Muscle layer of colon (tissue), 2 donors: Measurements from ENCODE around the gene CLPSL1.

Source experiments
- H3K27ac ChIP-seq: one replicate; pipeline ENCODE4 v1.7.0; 2013; ENCODE audit warnings: low read depth, mild to moderate bottlenecking, low read length, moderate library complexity
- H3K27me3 ChIP-seq, 2 donors: one replicate each; pipeline ENCODE4 v1.7.0; 2013; ENCODE audit warnings: low read length in 2 of 2, mild to moderate bottlenecking in 2 of 2; ENCODE audit not compliant: insufficient read depth in 2 of 2, control insufficient read depth in 1 of 2
- H3K36me3 ChIP-seq: one replicate; pipeline ENCODE4 v1.7.0; 2013; ENCODE audit warnings: mild to moderate bottlenecking, low read length; ENCODE audit not compliant: insufficient read depth
- H3K4me1 ChIP-seq: one replicate; pipeline ENCODE4 v1.7.0; 2013; ENCODE audit warnings: mild to moderate bottlenecking, low read length; ENCODE audit not compliant: insufficient read depth
- H3K4me3 ChIP-seq, 2 donors: one replicate each; pipeline ENCODE4 v1.7.0; 2013; ENCODE audit warnings: low read length in 2 of 2, low read depth in 1 of 2, mild to moderate bottlenecking in 1 of 2, moderate library complexity in 1 of 2
- H3K9ac ChIP-seq: one replicate; pipeline ENCODE4 v1.7.0; 2013; ENCODE audit warnings: low read length
- H3K9me3 ChIP-seq: one replicate; pipeline ENCODE4 v1.7.0; 2013; ENCODE audit warnings: mild to moderate bottlenecking, low read length
- donor health status: abdominal sarcoma.
- donor health status: Adenocarcinoma of cecum.

The CLPSL1 gene

GRCh38 chr6:35765739-35766138 lies 15.1 kb upstream of the CLPSL1 start:
- Histone ChIP-seq H3K27me3 (peaks cover 14 to 16% of the 10 kb centered on the region in 2 donors), H3K27ac (no peak overlapping the region), H3K4me3 (no peak overlapping the region), H3K4me1 (no peaks in the 10 kb centered on the region), H3K9me3 (no peaks in the 10 kb centered on the region), H3K9ac (no peak overlapping the region), H3K36me3 (no peaks in the 10 kb centered on the region)

GRCh38 chr6:35769211-35769610 lies 11.6 kb upstream of the CLPSL1 start:
- Histone ChIP-seq H3K9ac (no peak overlapping the region), H3K9me3 (no peaks in the 10 kb centered on the region), H3K27me3 (peaks cover under 1 to 9% of the 10 kb centered on the region in 2 donors), H3K27ac (no peak overlapping the region), H3K4me3 (no peak overlapping the region), H3K4me1 (no peaks in the 10 kb centered on the region), H3K36me3 (no peaks in the 10 kb centered on the region)

GRCh38 chr6:35771343-35771627 lies 9.5 kb upstream of the CLPSL1 start:
- H3K9ac ChIP-seq = no peak overlapping the region
- H3K9me3 ChIP-seq = no peaks in the 10 kb centered on the region
- peaks cover 0 to 12% of the 10 kb centered on the region in 2 donors for H3K27me3 ChIP-seq
- H3K36me3 ChIP-seq = no peaks in the 10 kb centered on the region
- H3K4me3 ChIP-seq = no peak overlapping the region
- no peak overlapping the region for H3K27ac ChIP-seq
- no peaks in the 10 kb centered on the region for H3K4me1 ChIP-seq

- Histone ChIP-seq H3K27ac (no peak overlapping the region), H3K9ac (no peak overlapping the region), H3K4me1 (no peaks in the 10 kb centered on the region), H3K4me3 (no peak overlapping the region), H3K27me3 (peaks cover 0 to 19% of the 10 kb centered on the region in 2 donors), H3K9me3 (no peaks in the 10 kb centered on the region), H3K36me3 (no peaks in the 10 kb centered on the region)
These were observed 6.6 kb upstream of the CLPSL1 start for GRCh38 chr6:35774116-35774794.

- Histone ChIP-seq H3K36me3 (no peaks in the 10 kb centered on the region), H3K4me1 (no peaks in the 10 kb centered on the region), H3K27me3 (peaks cover 0 to 24% of the 10 kb centered on the region in 2 donors), H3K4me3 (no peak overlapping the region), H3K9ac (no peak overlapping the region), H3K9me3 (no peaks in the 10 kb centered on the region), H3K27ac (no peak overlapping the region)
These were observed 5.8 kb upstream of the CLPSL1 start for GRCh38 chr6:35775031-35775430.

GRCh38 chr6:35776364-35777215 lies 4.2 kb upstream of the CLPSL1 start, which contains the start of gene CLPSL2:
CLPSL2 (plus strand) TSS chr6:35776598; CDS start chr6:35776619, 21 bp downstream.
- H3K36me3 ChIP-seq = no peaks in the 10 kb centered on the region
- H3K4me1 ChIP-seq = no peaks in the 10 kb centered on the region
- no peak within 1 kb of the TSS for H3K4me3 ChIP-seq
- H3K9ac ChIP-seq = no peak within 1 kb of the TSS
- peaks cover 0 to 24% of the 10 kb centered on the region in 2 donors for H3K27me3 ChIP-seq
- no peaks in the 10 kb centered on the region for H3K9me3 ChIP-seq
- H3K27ac ChIP-seq = no peak within 1 kb of the TSS

- H3K27me3 ChIP-seq = peaks cover 0 to 27% of the 10 kb centered on the region in 2 donors
- H3K4me1 ChIP-seq = no peaks in the 10 kb centered on the region
- H3K4me3 ChIP-seq = no peak overlapping the region
- H3K27ac ChIP-seq = no peak overlapping the region
- no peaks in the 10 kb centered on the region for H3K36me3 ChIP-seq
- no peak overlapping the region for H3K9ac ChIP-seq
- no peaks in the 10 kb centered on the region for H3K9me3 ChIP-seq
These were observed 3.3 kb upstream of the CLPSL1 start for GRCh38 chr6:35777356-35778102.

- H3K27ac ChIP-seq = no peak overlapping the region
- H3K4me1 ChIP-seq = no peaks in the 10 kb centered on the region
- H3K4me3 ChIP-seq = no peak overlapping the region
- peaks cover 0 to 28% of the 10 kb centered on the region in 2 donors for H3K27me3 ChIP-seq
- no peak overlapping the region for H3K9ac ChIP-seq
- no peaks in the 10 kb centered on the region for H3K9me3 ChIP-seq
- no peaks in the 10 kb centered on the region for H3K36me3 ChIP-seq
These were observed 2.4 kb upstream of the CLPSL1 start for GRCh38 chr6:35778437-35778836.

GRCh38 chr6:35781290-35781689 lies 471 bp downstream of the CLPSL1 start:
- Histone ChIP-seq H3K27ac (no peak overlapping the region), H3K36me3 (no peaks in the 10 kb centered on the region), H3K9ac (no peak overlapping the region), H3K4me3 (no peak overlapping the region), H3K27me3 (peaks cover 0 to 19% of the 10 kb centered on the region in 2 donors), H3K4me1 (no peaks in the 10 kb centered on the region), H3K9me3 (no peaks in the 10 kb centered on the region)

GRCh38 chr6:35782424-35782823 lies 1.6 kb downstream of the CLPSL1 start:
- Histone ChIP-seq H3K9me3 (no peaks in the 10 kb centered on the region), H3K4me3 (no peak overlapping the region), H3K36me3 (no peaks in the 10 kb centered on the region), H3K27me3 (peaks cover 9 to 24% of the 10 kb centered on the region in 2 donors), H3K27ac (no peak overlapping the region), H3K4me1 (no peaks in the 10 kb centered on the region), H3K9ac (no peak overlapping the region)

GRCh38 chr6:35784200-35784599 lies 3.4 kb downstream of the CLPSL1 start:
- Histone ChIP-seq H3K9me3 (no peaks in the 10 kb centered on the region), H3K9ac (no peak overlapping the region), H3K36me3 (no peaks in the 10 kb centered on the region), H3K27ac (no peak overlapping the region), H3K4me1 (no peaks in the 10 kb centered on the region), H3K27me3 (peaks cover 12 to 31% of the 10 kb centered on the region in 2 donors), H3K4me3 (no peak overlapping the region)
